Erythroblast (primary cell): ENCODE measurements around the gene SLC38A8.

Source experiments
- GATA1 ChIP-seq: IDR thresholded peaks from 2 replicates; pipeline ENCODE4 v1.6.1; 2011; ENCODE audit warnings: low read depth, mild to moderate bottlenecking, control low read depth, low read length, moderate library complexity
- POLR2A ChIP-seq: IDR thresholded peaks from 2 replicates; pipeline ENCODE4 v1.6.1; 2011; ENCODE audit warnings: mild to moderate bottlenecking, low read length

GRCh38 chr16:84022644-84023043, 20.0 kb downstream of the SLC38A8 start:
- TF ChIP-seq POLR2A, result no peak
- TF ChIP-seq GATA1, result no peak
